HEK293 (cell line): Measurements from ENCODE around the gene LCN9.
"Not testable (repeated sequence)": the region's sequence is repeated elsewhere in the genome, so short reads cannot be mapped to it uniquely, and the experiment has no call there.

Source experiments
- CTCF ChIA-PET: fragments of 350-600 bp; formaldehyde crosslinking; extraction: SDS; loops from one replicate; lab custom pipeline; 2021; ENCODE audit warnings: antibody characterized with exemption; lab: Yijun Ruan, JAX
- POLR2A ChIA-PET: fragments of 300-600 bp; formaldehyde crosslinking; extraction: SDS; loops from one replicate; lab custom pipeline; 2020; ENCODE audit warnings: antibody characterized with exemption, inconsistent platforms; lab: Yijun Ruan, JAX
- H3K27ac ChIP-seq: fragments of 200-500 bp; sonication (Bioruptor generic); 2 replicates; pipeline ENCODE4 v1.5.1; 2014; ENCODE audit warnings: low read depth, low read length, control low read depth, inconsistent platforms; ENCODE audit errors: extremely low read depth
- H3K36me3 ChIP-seq, 2 experiments: fragments of 200-500 bp in 1 of 2; sonication (Bioruptor generic) in 1 of 2; 1 replicate in 1 of 2; 2 replicates in 1 of 2; pipeline ENCODE4 v1.5.1; 2014 to 2017; ENCODE audit warnings: inconsistent platforms in 2 of 2, low read length in 2 of 2; ENCODE audit not compliant: control insufficient read depth in 2 of 2, insufficient read depth in 1 of 2
- H3K4me1 ChIP-seq: fragments of 200-500 bp; sonication (Bioruptor generic); 2 replicates; pipeline ENCODE4 v1.5.1; 2014; ENCODE audit warnings: mild to moderate bottlenecking, low read length, inconsistent platforms; ENCODE audit not compliant: control insufficient read depth, insufficient read depth
- H3K4me3 ChIP-seq: 2 replicates; pipeline ENCODE4 v1.5.1; 2011; ENCODE audit warnings: low read depth, mild to moderate bottlenecking, control low read depth, low read length, moderate library complexity
- H3K9me3 ChIP-seq: fragments of 200-500 bp; sonication (Bioruptor generic); 2 replicates; pipeline ENCODE4 v1.5.1; 2014; ENCODE audit warnings: low read depth, low read length, inconsistent platforms; ENCODE audit not compliant: control insufficient read depth, insufficient read depth
- GLI4 ChIP-seq: fragments of 450-650 bp; formaldehyde crosslinking; IDR thresholded peaks from 2 replicates; pipeline ENCODE4 v1.5.1; 2016; ENCODE audit warnings: missing biosample characterization, missing genetic modification characterization
- HOXA7 ChIP-seq: sonication (generic); formaldehyde crosslinking; IDR thresholded peaks from 2 replicates; pipeline ENCODE4 v1.8.1; 2022; ENCODE audit warnings: missing genetic modification reagents, borderline replicate concordance
- KLF1 ChIP-seq: fragments of 450-650 bp; formaldehyde crosslinking; IDR thresholded peaks from 2 replicates; pipeline ENCODE4 v1.5.1; 2016; ENCODE audit warnings: missing biosample characterization, missing genetic modification characterization
- MEIS1 ChIP-seq: sonication (generic); formaldehyde crosslinking; IDR thresholded peaks from 2 replicates; pipeline ENCODE4 v1.8.1; 2022; ENCODE audit warnings: missing genetic modification reagents, mild to moderate bottlenecking, borderline replicate concordance
- SCRT1 ChIP-seq: fragments of 450-650 bp; formaldehyde crosslinking; IDR thresholded peaks from 2 replicates; pipeline ENCODE4 v1.5.1; 2016; ENCODE audit warnings: missing biosample characterization, missing genetic modification characterization, borderline replicate concordance
- SETDB1 ChIP-seq: IDR thresholded peaks from one replicate; pipeline ENCODE4 v1.6.1; 2017; ENCODE audit warnings: mild to moderate bottlenecking, low read length, moderate library complexity, mixed read lengths; ENCODE audit not compliant: insufficient read length
- WT1 ChIP-seq: fragments of 450-650 bp; formaldehyde crosslinking; IDR thresholded peaks from 2 replicates; pipeline ENCODE4 v1.5.1; 2016; ENCODE audit warnings: missing biosample characterization, missing genetic modification characterization
- ZFP41 ChIP-seq: fragments of 450-650 bp; formaldehyde crosslinking; IDR thresholded peaks from 2 replicates; pipeline ENCODE4 v1.5.1; 2016; ENCODE audit warnings: missing biosample characterization, missing genetic modification characterization, borderline replicate concordance
- ZNF10 ChIP-seq: fragments of 450-650 bp; formaldehyde crosslinking; IDR thresholded peaks from 2 replicates; pipeline ENCODE4 v1.5.1; 2017; ENCODE audit warnings: missing biosample characterization, missing genetic modification characterization
- ZNF202 ChIP-seq: fragments of 450-650 bp; formaldehyde crosslinking; IDR thresholded peaks from 2 replicates; pipeline ENCODE4 v1.5.1; 2016; ENCODE audit warnings: missing biosample characterization, missing genetic modification characterization, borderline replicate concordance
- ZNF274 ChIP-seq, 2 experiments: fragments of 200-500 bp in 1 of 2; fragments of 450-650 bp in 1 of 2; sonication (Bioruptor generic) in 1 of 2; formaldehyde crosslinking in 1 of 2; IDR thresholded peaks; 2 replicates each; pipeline versions ENCODE4 v1.5.1 to v1.6.1; 2014 to 2016; ENCODE audit warnings: borderline replicate concordance in 1 of 2, inconsistent platforms in 1 of 2, low read length in 1 of 2, missing biosample characterization in 1 of 2, missing genetic modification characterization in 1 of 2
- ZNF311 ChIP-seq: fragments of 450-650 bp; formaldehyde crosslinking; IDR thresholded peaks from 2 replicates; pipeline ENCODE4 v1.5.1; 2017; ENCODE audit warnings: missing biosample characterization, missing genetic modification characterization, borderline replicate concordance
- ZNF37A ChIP-seq: fragments of 450-650 bp; IDR thresholded peaks from 2 replicates; pipeline ENCODE4 v1.5.1; 2018; ENCODE audit warnings: missing biosample characterization, missing genetic modification characterization
- ZNF394 ChIP-seq: fragments of 450-650 bp; formaldehyde crosslinking; IDR thresholded peaks from 2 replicates; pipeline ENCODE4 v1.5.1; 2016; ENCODE audit warnings: missing biosample characterization, missing genetic modification characterization, mild to moderate bottlenecking, moderate library complexity, borderline replicate concordance
- ZNF48 ChIP-seq: fragments of 450-650 bp; formaldehyde crosslinking; IDR thresholded peaks from 2 replicates; pipeline ENCODE4 v1.5.1; 2016; ENCODE audit warnings: missing biosample characterization, missing genetic modification characterization
- ZNF521 ChIP-seq: fragments of 450-650 bp; formaldehyde crosslinking; IDR thresholded peaks from 2 replicates; pipeline ENCODE4 v1.5.1; 2017; ENCODE audit warnings: missing biosample characterization, mild to moderate bottlenecking, missing genetic modification characterization
- ZNF610 ChIP-seq: fragments of 450-650 bp; formaldehyde crosslinking; IDR thresholded peaks from 2 replicates; pipeline ENCODE4 v1.5.1; 2016; ENCODE audit warnings: missing biosample characterization, missing genetic modification characterization, borderline replicate concordance
- ZNF624 ChIP-seq: fragments of 450-650 bp; formaldehyde crosslinking; IDR thresholded peaks from 2 replicates; pipeline ENCODE4 v1.5.1; 2017; ENCODE audit warnings: missing biosample characterization, missing genetic modification characterization
- ZNF692 ChIP-seq: fragments of 450-650 bp; formaldehyde crosslinking; IDR thresholded peaks from 2 replicates; pipeline ENCODE4 v1.5.1; 2016; ENCODE audit warnings: missing biosample characterization, missing genetic modification characterization
- ZNF701 ChIP-seq: fragments of 450-650 bp; formaldehyde crosslinking; IDR thresholded peaks from 2 replicates; pipeline ENCODE4 v1.5.1; 2016; ENCODE audit warnings: missing biosample characterization, missing genetic modification characterization
- ZNF747 ChIP-seq: fragments of 450-650 bp; formaldehyde crosslinking; IDR thresholded peaks from 2 replicates; pipeline ENCODE4 v1.5.1; 2016; ENCODE audit warnings: missing biosample characterization, missing genetic modification characterization
- ZSCAN18 ChIP-seq: fragments of 450-650 bp; formaldehyde crosslinking; IDR thresholded peaks from 2 replicates; pipeline ENCODE4 v1.5.1; 2016; ENCODE audit warnings: missing biosample characterization, missing genetic modification characterization

Gene LCN9

GRCh38 chr9:135632841-135633240, 30.3 kb upstream of the LCN9 start:
- H3K36me3 ChIP-seq = no peaks in the 10 kb centered on the region
- CTCF ChIA-PET = interaction anchor here (0.6 to 0.7 kb wide), 2 partner anchors 220 to 314 kb away, joined by 3 to 4 read pairs; no protein-coding TSS in a partner anchor
- TF ChIP-seq ZNF311 (tag by site-specific recombination) = no peak
- no peak for TF ChIP-seq ZNF37A
- TF ChIP-seq MEIS1 = no peak
- no peak for TF ChIP-seq ZNF701 (tag by site-specific recombination)
- no peak for TF ChIP-seq ZNF48 (tag by site-specific recombination)
- no peak for TF ChIP-seq SETDB1
- TF ChIP-seq ZFP41 = no peak
- TF ChIP-seq ZNF394 (tag by site-specific recombination) = no peak
- no peak for TF ChIP-seq ZNF610
- no peak for TF ChIP-seq ZNF202 (tag by site-specific recombination)
- TF ChIP-seq KLF1 (tag by site-specific recombination) = no peak
- no peak for TF ChIP-seq ZSCAN18
- TF ChIP-seq, all 188 proteins: peak for 0
- Histone ChIP-seq H3K4me1 (no peaks in the 10 kb centered on the region), H3K9me3 (no peaks in the 10 kb centered on the region), H3K4me3 (no peak overlapping the region), H3K27ac (no peak overlapping the region)
- POLR2A ChIA-PET = no interaction called here

DNA sequence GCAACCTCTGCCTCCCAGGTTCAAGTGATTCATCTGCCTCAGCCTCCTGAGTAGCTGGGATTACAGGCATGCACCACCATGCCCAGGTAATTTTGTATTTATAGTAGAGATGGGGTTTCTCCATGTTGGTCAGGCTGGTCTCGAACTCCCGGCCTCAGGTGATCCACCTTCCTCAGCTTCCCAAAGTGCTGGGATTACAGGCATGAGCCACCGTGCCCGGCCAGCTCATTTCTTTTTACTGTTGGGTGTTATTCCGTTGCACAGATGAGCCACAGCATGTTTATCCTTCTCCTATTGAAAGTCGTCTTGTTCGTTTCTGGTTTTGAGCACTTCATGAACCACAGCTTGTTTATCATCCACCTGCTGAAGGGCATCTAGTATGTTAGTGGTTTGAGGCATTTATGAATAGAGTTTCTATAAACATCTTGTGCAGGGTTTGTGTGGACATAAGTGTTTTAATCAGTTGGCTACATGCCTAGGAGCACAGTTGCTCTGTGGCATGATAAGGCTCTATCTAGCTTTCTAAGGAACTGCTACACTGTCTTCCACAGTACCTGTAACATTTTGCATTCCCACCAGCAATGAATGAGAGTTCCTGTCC, 26.1 kb upstream of the LCN9 start:
- H3K9me3 ChIP-seq, H3K4me3 ChIP-seq, H3K4me1 ChIP-seq, POLR2A ChIA-PET, H3K27ac ChIP-seq, H3K36me3 ChIP-seq: not testable (repeated sequence)
- CTCF ChIA-PET = interaction anchor here (0.9 to 2.1 kb wide), 4 partner anchors 34 to 161 kb away, joined by 4 to 8 read pairs (median 4); no protein-coding TSS in a partner anchor

DNA sequence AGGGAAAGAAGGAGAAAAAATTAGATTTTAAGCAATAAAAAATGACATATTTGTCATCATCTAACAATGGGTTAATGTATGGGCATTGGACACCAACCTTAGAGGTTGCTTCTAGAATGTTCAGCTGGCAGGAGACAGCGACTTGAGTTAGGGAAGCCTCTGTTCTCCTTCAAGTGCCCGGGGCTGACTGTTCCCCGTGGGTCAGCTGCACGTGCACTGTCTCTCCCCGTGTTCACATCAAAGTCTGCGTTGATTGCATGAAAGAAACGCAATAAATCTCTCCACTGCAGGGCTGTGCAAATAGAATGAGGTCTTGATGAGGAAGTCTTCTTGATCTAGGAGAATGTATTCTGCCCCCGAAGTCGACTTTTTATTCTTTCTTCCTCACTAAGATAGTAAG, 23.9 kb upstream of the LCN9 start, which contains the start of gene GLT6D1:
TSS of gene GLT6D1 (minus strand) at position 345 of the 400 bp plus-strand sequence. CDS start 353 bp downstream, outside the sequence.
- no peaks in the 10 kb centered on the region for H3K4me1 ChIP-seq
- no peak for TF ChIP-seq ZNF274 (IDR thresholded peaks at IDR 0.05; ENCODE audit: low read length)
- TF ChIP-seq ZNF274 (tag by site-specific recombination; IDR thresholded peaks at IDR 0.05; ENCODE audit: borderline replicate concordance) = no peak
- CTCF ChIA-PET = interaction anchor here (0.6 kb wide), 1 partner anchor 9 kb away, joined by 3 read pairs; no protein-coding TSS in a partner anchor

GRCh38 chr9:135641047-135641446, 22.1 kb upstream of the LCN9 start:
- ChIA-PET POLR2A (no interaction called here), CTCF (interaction anchor here (0.6 kb wide), 1 partner anchor 64 kb away, joined by 3 read pairs; no protein-coding TSS in a partner anchor)
- H3K4me1 ChIP-seq = no peaks in the 10 kb centered on the region
- no peak overlapping the region for H3K4me3 ChIP-seq
- H3K27ac ChIP-seq = no peak overlapping the region
- no peaks in the 10 kb centered on the region for H3K9me3 ChIP-seq
- TF ChIP-seq ZNF521 (tag by site-specific recombination) (no peak), ZNF10 (tag by site-specific recombination) (no peak), WT1 (tag by site-specific recombination) (no peak), SCRT1 (tag by site-specific recombination) (no peak), ZNF624 (tag by site-specific recombination) (no peak), ZNF747 (no peak), ZNF692 (tag by site-specific recombination) (no peak), GLI4 (tag by site-specific recombination) (no peak), HOXA7 (CRISPR knock-in tag) (no peak)
- H3K36me3 ChIP-seq = no peaks in the 10 kb centered on the region

More for the DNA sequence above, 23.9 kb upstream of the LCN9 start, which contains the start of gene GLT6D1:
- POLR2A ChIA-PET = no interaction called here
- H3K27ac ChIP-seq = no peak within 1 kb of the TSS
- H3K36me3 ChIP-seq = no peaks in the 10 kb centered on the region
- H3K4me3 ChIP-seq = no peak within 1 kb of the TSS
- H3K9me3 ChIP-seq = no peaks in the 10 kb centered on the region
